ENCODE data around the gene BLVRB. TPM values are rescaled to one million over a fixed set of nuclear protein-coding genes. Genes with fewer than 3 reads are reported as not detected.

The BLVRB gene
- total and polyA plus RNA-seq, 10 of the 15 experiments (the other 5 are each of a cell fraction or from before 2014, with no cell fraction given): 6.3 to 53.3 (median 27.8) TPM

DNA sequence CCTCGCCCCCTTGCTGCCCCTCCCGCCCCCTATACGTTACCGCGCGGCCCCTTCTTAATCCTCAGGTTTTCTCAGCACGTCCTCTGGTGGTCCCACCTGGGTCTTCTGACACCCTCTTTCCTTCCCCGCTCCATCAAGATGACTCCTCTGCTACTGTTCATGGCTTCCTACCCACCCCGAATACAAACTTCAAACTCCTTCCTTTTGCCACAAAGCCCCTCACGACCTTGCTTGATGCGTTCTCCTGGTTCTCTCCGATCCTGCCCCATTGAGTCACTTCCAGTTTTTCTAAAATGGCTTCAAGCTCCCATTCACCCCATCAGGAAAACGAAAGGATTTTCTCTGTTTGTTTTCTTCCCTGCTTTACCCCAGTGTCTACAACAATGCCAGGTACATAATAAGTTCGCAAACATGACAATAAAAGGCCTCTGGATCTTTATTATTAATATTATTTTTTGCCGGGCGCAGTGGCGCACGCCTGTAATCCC, 20.7 kb downstream of the BLVRB start:
- peak overlapping the region; percentile 65 for H3K9ac ChIP-seq (ENCODE audit: control insufficient read depth, insufficient read depth, low read length)
- H3K27me3 ChIP-seq (replicated peaks in 1 of 2; ENCODE audit: control insufficient read depth in 2 of 2, insufficient read depth in 2 of 2, low read length in 1 of 2): no peaks in the 10 kb centered on the region
- WGBS (ENCODE audit: insufficient coverage, insufficient replicate concordance, low lambda C conversion rate, missing lambda C conversion rate): 26% methylated on average over 12 of the region's 18 CpGs
- H4K20me1 ChIP-seq (ENCODE audit: control insufficient read depth, insufficient read depth): no peaks in the 10 kb centered on the region
- peak overlapping the region; percentile 86 for H3K4me2 ChIP-seq (ENCODE audit: control insufficient read depth, insufficient read depth)
- intact Hi-C loops (cut with micrococcal nuclease; ENCODE audit: unreplicated experiment) (loop anchor here (1.0 to 2.0 kb wide), 4 partner anchors 20 to 140 kb away; partner anchors contain the start of gene SERTAD1), in situ Hi-C loops (cut with MboI) (no loop called here)
- RAD21 ChIA-PET (ENCODE audit: unreplicated experiment): interaction anchor here (1.1 to 3.3 kb wide), 5 partner anchors 11 to 140 kb away, joined by 6 to 35 read pairs (median 21); no protein-coding TSS in a partner anchor
- peak overlapping the region; percentile 51 for H3K27ac ChIP-seq (ENCODE audit: control insufficient read depth, insufficient read depth)
- peak overlapping the region; percentile 88 for H3K4me3 ChIP-seq
- BruUV-seq (replicated peaks): no TSS peak
- CTCF ChIA-PET: interaction anchor here (0.7 to 4.6 kb wide), 6 partner anchors 18 to 140 kb away, joined by 3 to 40 read pairs (median 6); partner anchors contain the start of gene SERTAD1
- POLR2A ChIA-PET: interaction anchor here (0.6 to 4.7 kb wide), 3 partner anchors 18 to 100 kb away, joined by 3 to 55 read pairs (median 49); partner anchors contain the start of gene SERTAD1
- FAIRE-seq (no peak), ATAC-seq (no peak), DNase-seq (ENCODE audit: low read depth, low spot score) (no peak)
- peaks cover 28% of the 10 kb centered on the region for H3K79me2 ChIP-seq (ENCODE audit: control insufficient read depth, insufficient read depth, low read length)
- peaks cover 8 to 15% of the 10 kb centered on the region in 2 experiments; a peak in 3 of 4 replicates for H3K36me3 ChIP-seq (ENCODE audit: control insufficient read depth in 2 of 2, insufficient read depth in 2 of 2, low read length in 1 of 2)
- H3K4me1 ChIP-seq (ENCODE audit: control insufficient read depth, insufficient read depth, low read length): peaks cover 5% of the 10 kb centered on the region; the same call in 1 of the 2 replicates
- H2AFZ ChIP-seq (ENCODE audit: control insufficient read depth, low read depth, low read length): peak overlapping the region; percentile 92
- TF ChIP-seq MEF2A (IDR thresholded peaks at IDR 0.05; ENCODE audit: insufficient read depth, low read depth, low read length) (no peak), JUND (IDR thresholded peaks at IDR 0.05; ENCODE audit: low read depth, low read length) (no peak), NBN (IDR thresholded peaks at IDR 0.05) (0 out of 2 replicates have a peak, but pooled peaks have one; percentile 58), SMC3 (IDR thresholded peaks at IDR 0.05; ENCODE audit: borderline replicate concordance, low read length) (peak; percentile 65; the same call in 1 of the 2 replicates), ATF7 (IDR thresholded peaks at IDR 0.05; ENCODE audit: low read depth) (peak; percentile 19; the same call in 1 of the 2 replicates), RUNX3 (IDR thresholded peaks at IDR 0.05; ENCODE audit: low read length) (peak; percentile 29; the same call in 1 of the 2 replicates), RAD21 (IDR thresholded peaks at IDR 0.05; ENCODE audit: insufficient read depth, low read depth, low read length) (peak; percentile 65), HDGF (IDR thresholded peaks at IDR 0.05) (peak; percentile 40; the same call in 1 of the 2 replicates), PAX5 (IDR thresholded peaks at IDR 0.05; ENCODE audit: borderline replicate concordance, low read depth, low read length) (no peak), IKZF2 (IDR thresholded peaks at IDR 0.05) (0 out of 4 replicates have a peak, but pooled peaks have one; percentile 17 to 25), BRCA1 (IDR thresholded peaks at IDR 0.05; ENCODE audit: low read depth, low read length) (no peak), CHD2 (IDR thresholded peaks at IDR 0.05; ENCODE audit: borderline replicate concordance, low read depth, low read length) (no peak)
- TF ChIP-seq, protein P1, sequence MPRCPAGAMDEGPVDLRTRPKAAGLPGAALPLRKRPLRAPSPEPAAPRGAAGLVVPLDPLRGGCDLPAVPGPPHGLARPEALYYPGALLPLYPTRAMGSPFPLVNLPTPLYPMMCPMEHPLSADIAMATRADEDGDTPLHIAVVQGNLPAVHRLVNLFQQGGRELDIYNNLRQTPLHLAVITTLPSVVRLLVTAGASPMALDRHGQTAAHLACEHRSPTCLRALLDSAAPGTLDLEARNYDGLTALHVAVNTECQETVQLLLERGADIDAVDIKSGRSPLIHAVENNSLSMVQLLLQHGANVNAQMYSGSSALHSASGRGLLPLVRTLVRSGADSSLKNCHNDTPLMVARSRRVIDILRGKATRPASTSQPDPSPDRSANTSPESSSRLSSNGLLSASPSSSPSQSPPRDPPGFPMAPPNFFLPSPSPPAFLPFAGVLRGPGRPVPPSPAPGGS (IDR thresholded peaks at IDR 0.05; ENCODE audit: borderline replicate concordance, insufficient read depth, low read depth, low read length, poor library complexity, severe bottlenecking): no peak
- TF ChIP-seq, protein P2, sequence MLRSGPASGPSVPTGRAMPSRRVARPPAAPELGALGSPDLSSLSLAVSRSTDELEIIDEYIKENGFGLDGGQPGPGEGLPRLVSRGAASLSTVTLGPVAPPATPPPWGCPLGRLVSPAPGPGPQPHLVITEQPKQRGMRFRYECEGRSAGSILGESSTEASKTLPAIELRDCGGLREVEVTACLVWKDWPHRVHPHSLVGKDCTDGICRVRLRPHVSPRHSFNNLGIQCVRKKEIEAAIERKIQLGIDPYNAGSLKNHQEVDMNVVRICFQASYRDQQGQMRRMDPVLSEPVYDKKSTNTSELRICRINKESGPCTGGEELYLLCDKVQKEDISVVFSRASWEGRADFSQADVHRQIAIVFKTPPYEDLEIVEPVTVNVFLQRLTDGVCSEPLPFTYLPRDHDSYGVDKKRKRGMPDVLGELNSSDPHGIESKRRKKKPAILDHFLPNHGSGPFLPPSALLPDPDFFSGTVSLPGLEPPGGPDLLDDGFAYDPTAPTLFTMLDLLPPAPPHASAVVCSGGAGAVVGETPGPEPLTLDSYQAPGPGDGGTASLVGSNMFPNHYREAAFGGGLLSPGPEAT (IDR thresholded peaks at IDR 0.05; ENCODE audit: low read depth): peak; percentile 7; the same call in 1 of the 2 replicates
- TF ChIP-seq, protein P3, sequence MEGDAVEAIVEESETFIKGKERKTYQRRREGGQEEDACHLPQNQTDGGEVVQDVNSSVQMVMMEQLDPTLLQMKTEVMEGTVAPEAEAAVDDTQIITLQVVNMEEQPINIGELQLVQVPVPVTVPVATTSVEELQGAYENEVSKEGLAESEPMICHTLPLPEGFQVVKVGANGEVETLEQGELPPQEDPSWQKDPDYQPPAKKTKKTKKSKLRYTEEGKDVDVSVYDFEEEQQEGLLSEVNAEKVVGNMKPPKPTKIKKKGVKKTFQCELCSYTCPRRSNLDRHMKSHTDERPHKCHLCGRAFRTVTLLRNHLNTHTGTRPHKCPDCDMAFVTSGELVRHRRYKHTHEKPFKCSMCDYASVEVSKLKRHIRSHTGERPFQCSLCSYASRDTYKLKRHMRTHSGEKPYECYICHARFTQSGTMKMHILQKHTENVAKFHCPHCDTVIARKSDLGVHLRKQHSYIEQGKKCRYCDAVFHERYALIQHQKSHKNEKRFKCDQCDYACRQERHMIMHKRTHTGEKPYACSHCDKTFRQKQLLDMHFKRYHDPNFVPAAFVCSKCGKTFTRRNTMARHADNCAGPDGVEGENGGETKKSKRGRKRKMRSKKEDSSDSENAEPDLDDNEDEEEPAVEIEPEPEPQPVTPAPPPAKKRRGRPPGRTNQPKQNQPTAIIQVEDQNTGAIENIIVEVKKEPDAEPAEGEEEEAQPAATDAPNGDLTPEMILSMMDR (IDR thresholded peaks at IDR 0.05 in 2 of 3, conservative IDR thresholded peaks at IDR 0.05 in 1 of 3; ENCODE audit: control insufficient read depth in 2 of 3, extremely low read depth in 1 of 3, insufficient read depth in 1 of 3, low read depth in 3 of 3, low read length in 3 of 3): peak; percentile 25 to 60 (median 52); a peak in 4 of 6 replicates
- H3K9me3 ChIP-seq (replicated peaks; ENCODE audit: control insufficient read depth, insufficient read depth, low read length): no peaks in the 10 kb centered on the region
- SMC1A ChIA-PET (ENCODE audit: uncharacterized antibody, unreplicated experiment): interaction anchor here (1.2 to 4.2 kb wide), 7 partner anchors 9 to 140 kb away, joined by 3 to 35 read pairs (median 7); partner anchors contain the start of genes C19orf47 and SERTAD1

Data from GM12878 (cell line).